MG63 (cell line): ENCODE results near the gene HMG20B. TPM values are rescaled to one million over a fixed set of nuclear protein-coding genes. Genes with fewer than 3 reads are reported as not detected.

Experiments used
- DNase-seq: peaks from one replicate; pipeline ENCODE4 v3.0.0-alpha.2; 2020
- H3K27me3 ChIP-seq: fragments of 250-450 bp; sonication (Bioruptor Pico); 2 replicates; pipeline ENCODE4 v1.5.1; 2020; ENCODE audit warnings: mild to moderate bottlenecking, moderate library complexity
- H3K36me3 ChIP-seq: fragments of 250-450 bp; sonication (Bioruptor Pico); 2 replicates; pipeline ENCODE4 v1.5.1; 2020; ENCODE audit warnings: mild to moderate bottlenecking, moderate library complexity
- H3K4me3 ChIP-seq: fragments of 250-450 bp; sonication (Bioruptor Pico); 2 replicates; pipeline ENCODE4 v1.5.1; 2020; ENCODE audit warnings: mild to moderate bottlenecking, moderate library complexity
- H3K9me3 ChIP-seq: fragments of 250-450 bp; sonication (Bioruptor Pico); 2 replicates; pipeline ENCODE4 v1.5.1; 2020; ENCODE audit warnings: mild to moderate bottlenecking, moderate library complexity
- total RNA-seq: library from RNA; depleted of rRNA; stranded (reverse); fragments of >200 nt; shearing (Covaris generic); gene quantifications from 2 replicates; pipeline ENCODE4 v1.2.3, GENCODE V29; 2014; ENCODE audit warnings: low replicate concordance

The HMG20B gene
- total RNA-seq, 1 experiment from 2014 or later, result 42.5 TPM

DNA sequence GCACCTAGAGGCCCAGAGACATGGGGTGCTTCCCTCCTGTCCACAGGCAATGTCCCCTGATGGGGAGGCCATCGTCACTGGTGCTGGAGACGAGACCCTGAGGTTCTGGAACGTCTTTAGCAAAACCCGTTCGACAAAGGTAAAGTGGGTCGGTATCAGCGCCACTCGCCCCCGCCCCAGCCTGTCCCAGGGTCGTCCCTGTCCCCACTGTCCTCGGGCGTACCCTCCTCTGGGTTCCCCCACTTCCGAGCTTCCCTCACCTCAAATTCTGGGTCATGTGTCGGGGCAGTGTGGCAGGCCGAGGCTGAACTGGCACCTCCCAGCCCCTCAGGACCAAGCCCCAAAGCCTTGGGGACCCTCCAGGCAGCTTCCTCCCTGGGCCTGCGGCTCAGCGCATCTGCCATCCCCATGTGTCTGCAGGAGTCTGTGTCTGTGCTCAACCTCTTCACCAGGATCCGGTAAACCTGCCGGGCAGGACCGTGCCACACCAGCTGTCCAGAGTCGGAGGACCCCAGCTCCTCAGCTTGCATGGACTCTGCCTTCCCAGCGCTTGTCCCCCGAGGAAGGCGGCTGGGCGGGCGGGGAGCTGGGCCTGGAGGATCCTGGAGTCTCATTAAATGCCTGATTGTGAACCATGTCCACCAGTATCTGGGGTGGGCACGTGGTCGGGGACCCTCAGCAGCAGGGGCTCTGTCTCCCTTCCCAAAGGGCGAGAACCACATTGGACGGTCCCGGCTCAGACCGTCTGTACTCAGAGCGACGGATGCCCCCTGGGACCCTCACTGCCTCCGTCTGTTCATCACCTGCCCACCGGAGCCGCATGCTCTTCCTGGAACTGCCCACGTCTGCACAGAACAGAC lies 38.1 kb upstream of the HMG20B start:
- Histone ChIP-seq H3K27me3 (no peaks in the 10 kb centered on the region), H3K36me3 (peaks cover 3% of the 10 kb centered on the region; the same call in 1 of the 2 replicates), H3K4me3 (no peak overlapping the region), H3K9me3 (no peaks in the 10 kb centered on the region)
- DNase-seq, result no peak

DNA sequence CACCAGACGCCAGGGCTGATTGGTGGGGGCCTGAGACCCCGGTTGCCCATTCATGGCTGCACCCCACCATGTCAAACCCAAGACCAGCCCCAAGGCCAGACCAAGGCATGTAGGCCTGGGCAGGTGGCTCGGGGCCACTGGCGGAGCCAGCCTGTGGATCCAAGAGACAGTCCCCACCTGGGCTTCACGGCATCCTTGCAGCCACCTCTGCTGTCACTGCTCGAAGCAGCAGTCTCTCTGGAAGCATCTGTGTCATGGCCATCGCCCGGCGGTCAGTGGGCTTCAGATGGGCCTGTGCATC lies 37.6 kb upstream of the HMG20B start:
- DNase-seq, result no peak
- no peak overlapping the region for H3K4me3 ChIP-seq
- H3K27me3 ChIP-seq, result no peaks in the 10 kb centered on the region
- H3K9me3 ChIP-seq, result no peaks in the 10 kb centered on the region
- peaks cover 3% of the 10 kb centered on the region; the same call in 1 of the 2 replicates for H3K36me3 ChIP-seq

DNA sequence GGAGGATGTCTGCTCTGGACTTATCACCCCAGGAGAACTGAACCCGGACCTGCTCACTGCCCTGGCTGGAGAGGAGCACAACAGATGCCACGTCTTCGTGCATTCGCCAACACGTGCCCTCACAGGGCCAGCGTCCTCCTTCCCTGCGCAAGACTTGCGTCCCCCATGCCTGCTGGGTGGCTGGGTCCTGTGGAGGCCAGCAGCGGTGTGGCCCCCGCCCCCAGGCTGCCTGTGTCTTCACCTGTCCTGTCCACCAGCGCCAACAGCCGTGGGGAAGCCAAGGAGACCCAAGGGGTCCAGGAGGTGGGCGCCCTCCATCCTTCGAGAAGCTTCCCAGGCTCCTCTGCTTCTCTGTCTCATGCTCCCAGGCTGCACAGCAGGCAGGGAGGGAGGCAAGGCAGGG lies 37.2 kb upstream of the HMG20B start:
- H3K36me3 ChIP-seq, result peaks cover 3% of the 10 kb centered on the region; the same call in 1 of the 2 replicates

DNA sequence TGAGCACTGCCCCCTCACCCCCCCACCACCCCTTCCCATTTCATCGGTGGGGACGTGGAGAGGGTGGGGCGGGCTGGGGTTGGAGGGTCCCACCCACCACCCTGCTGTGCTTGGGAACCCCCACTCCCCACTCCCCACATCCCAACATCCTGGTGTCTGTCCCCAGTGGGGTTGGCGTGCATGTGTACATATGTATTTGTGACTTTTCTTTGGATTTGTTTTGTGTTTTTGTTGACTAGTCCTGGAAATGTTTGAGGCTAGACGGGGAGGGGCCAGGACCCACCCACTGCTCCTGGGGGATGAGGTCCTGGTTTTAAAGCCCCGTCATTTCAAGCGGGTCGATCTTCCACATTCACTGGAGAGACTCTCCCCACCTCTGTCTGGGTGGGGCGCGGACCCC lies 36.8 kb upstream of the HMG20B start:
- no peaks in the 10 kb centered on the region for H3K27me3 ChIP-seq
- no peak for DNase-seq
- H3K4me3 ChIP-seq, result no peak overlapping the region
- peaks cover 3% of the 10 kb centered on the region; the same call in 1 of the 2 replicates for H3K36me3 ChIP-seq
- no peaks in the 10 kb centered on the region for H3K9me3 ChIP-seq

More for the DNA sequence above, 37.2 kb upstream of the HMG20B start:
- Histone ChIP-seq H3K27me3 (no peaks in the 10 kb centered on the region), H3K4me3 (no peak overlapping the region), H3K9me3 (no peaks in the 10 kb centered on the region)
- DNase-seq, result no peak

DNA sequence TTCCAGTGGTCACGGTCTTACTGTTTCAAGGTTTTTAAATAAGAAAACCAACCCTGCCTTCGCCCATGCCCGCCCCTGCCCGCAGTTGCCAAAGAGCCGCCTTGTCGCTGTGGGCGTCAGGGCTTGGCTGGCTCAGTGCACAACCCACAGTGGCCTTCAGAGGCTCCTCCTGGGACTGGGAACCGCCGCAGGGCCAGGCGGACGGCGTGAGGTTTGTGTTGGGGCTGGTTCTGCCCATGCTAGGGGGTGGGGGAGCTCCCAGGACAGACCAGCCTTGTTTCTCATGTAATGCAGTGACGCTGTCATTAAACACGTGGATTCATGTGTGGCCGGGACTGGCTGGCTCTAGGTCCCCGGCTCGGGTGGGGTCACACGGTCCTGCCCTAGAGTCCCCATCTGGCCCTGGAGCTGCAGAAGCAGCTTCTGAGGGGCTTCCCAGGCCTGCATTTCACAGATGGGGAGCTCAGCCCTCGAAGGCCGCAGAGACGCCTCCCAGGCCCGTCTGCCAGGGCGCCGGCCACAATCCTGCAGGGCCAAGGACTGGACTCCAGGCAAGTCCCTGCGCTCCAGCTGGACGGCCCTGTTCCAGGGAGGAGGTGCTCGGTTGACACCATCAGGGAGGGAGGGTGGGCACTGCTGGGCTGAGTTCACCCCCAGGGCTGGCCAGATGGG lies 36.2 kb upstream of the HMG20B start:
- Histone ChIP-seq H3K27me3 (no peaks in the 10 kb centered on the region), H3K9me3 (no peaks in the 10 kb centered on the region), H3K36me3 (no peaks in the 10 kb centered on the region; the same call in 1 of the 2 replicates), H3K4me3 (no peak overlapping the region)
- DNase-seq, result no peak

DNA sequence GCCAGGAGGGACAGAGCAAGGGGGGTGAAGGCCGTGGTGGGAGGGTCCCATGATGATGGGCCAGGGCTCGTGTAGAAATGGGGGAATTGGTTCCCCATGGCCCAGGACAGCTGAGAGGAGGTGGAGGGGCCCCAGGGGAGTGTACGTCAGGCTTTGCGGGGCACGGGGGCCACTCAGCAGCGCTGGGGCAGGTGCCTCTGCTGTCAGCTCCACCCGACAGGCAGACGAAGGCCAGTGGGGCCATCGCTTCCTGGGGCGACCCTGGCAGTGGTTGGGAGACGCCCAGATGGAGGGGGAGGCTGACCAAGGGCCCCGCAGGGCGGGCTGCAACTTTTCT lies 35.7 kb upstream of the HMG20B start:
- DNase-seq, result no peak
- no peaks in the 10 kb centered on the region for H3K9me3 ChIP-seq
- no peak overlapping the region for H3K4me3 ChIP-seq
- no peaks in the 10 kb centered on the region; the same call in 1 of the 2 replicates for H3K36me3 ChIP-seq
- H3K27me3 ChIP-seq, result no peaks in the 10 kb centered on the region

DNA sequence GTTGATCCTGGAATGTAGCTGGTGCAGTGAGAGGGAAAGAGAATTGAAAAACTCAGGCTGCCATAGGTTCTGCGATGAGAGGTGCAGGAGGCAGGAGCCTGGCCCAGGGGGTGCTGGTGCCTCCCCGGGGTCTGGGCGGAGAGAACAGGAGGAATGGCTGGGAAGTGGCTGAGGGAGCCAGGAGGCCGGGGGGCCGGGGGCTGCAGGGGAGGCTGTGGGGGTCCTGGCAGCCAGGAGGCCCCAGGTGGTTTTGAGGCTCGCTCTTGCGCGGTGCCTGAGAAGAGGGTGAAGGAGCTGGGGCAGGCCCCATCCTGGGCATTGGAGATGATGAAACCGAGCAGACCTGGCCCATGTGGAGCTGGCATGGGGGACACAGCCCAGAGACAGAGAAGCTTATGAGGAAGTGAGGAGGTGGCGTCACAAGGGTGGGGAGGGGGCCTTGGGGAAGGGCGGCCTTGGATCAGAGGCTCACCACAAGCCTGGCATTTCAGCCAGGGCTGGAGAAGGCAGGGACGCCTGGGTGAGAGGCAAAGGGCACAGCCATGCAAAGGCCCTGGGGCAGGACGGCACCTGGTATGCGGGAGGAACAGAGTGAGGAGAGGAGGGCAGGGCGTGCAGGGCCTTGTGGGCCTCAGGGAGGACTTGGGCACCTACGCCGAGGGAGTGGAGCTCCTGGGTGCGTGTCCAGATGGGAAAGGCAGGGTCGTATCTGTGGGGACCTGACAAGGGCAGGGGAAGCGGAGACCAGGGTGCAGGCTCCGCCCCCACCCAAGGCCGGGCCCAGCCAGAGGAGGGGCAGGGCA lies 35.1 kb upstream of the HMG20B start:
- Histone ChIP-seq H3K4me3 (no peak overlapping the region), H3K9me3 (no peaks in the 10 kb centered on the region), H3K27me3 (no peaks in the 10 kb centered on the region), H3K36me3 (no peaks in the 10 kb centered on the region; the same call in 1 of the 2 replicates)
- DNase-seq, result no peak

DNA sequence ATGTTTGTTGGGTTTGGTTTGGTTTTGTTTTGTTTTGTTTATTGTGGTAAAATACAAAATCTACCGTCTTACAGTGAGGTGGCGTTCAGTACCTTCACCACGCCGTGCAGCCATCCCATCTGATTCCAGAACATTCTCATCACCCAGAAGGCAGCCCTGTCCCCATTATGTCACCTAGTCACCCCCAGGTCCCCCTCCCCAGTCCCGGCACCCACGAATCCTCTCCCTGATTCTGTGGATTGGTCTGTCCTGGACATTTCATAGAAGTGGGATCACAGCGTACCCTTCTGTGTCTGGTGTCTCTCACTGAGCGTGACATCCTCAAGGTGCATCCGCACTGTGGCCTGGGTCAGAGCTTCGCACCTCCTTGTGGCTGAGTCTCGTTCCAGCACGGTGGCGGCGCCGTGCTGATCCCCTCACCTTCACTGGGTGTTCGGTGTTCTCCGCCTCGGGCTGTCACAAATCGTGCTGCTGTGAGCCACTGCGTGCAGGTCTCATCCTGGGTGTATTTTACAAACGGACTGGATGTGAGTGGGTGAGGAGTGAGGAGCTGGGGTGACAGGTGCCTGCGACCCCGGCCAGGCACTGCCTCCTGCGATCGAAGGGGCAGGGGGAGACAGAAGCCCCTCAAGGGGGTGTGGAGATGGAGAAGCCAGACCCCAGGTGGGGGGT lies 34.4 kb upstream of the HMG20B start:
- no peak for DNase-seq
- H3K9me3 ChIP-seq, result no peaks in the 10 kb centered on the region
- H3K36me3 ChIP-seq, result no peaks in the 10 kb centered on the region; the same call in 1 of the 2 replicates
- no peaks in the 10 kb centered on the region for H3K27me3 ChIP-seq
- no peak overlapping the region for H3K4me3 ChIP-seq

DNA sequence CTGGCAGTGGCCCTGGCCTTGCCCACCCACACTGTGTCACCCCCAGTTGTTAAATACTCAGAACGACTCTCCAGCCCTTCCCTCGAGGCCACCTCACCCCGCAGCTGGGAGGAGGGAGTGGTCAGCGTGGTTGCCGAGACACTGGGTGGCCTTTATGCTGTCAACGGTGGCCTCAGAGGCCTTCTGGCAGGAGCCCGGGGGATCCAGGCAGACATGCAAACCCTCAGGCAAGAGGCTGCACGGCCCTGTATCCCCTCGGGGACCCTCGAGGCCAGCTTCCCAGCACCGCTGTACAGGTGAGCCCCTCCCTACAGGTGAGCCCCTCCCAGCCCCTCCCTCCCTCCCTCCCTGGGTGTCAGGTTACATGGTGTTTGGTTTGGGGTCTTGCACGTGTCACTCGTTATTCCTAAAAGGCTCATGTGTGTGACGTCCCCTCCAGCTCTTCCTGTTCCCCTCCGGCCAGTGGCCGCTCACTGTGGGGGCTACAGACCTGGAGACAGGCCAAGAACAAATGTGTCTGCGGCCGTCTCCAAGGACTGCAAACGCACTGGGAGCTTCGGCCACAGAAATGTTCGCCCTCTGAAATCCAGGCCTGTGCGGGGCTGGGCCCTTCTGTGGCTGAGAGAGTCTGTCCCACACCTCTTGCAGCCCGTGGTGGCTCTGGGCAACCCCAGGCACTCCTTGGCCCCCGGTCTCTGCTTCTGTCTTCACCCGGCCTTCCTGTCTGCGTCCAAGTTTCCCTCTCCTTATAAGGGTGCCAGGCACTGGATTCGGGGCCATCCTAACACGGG lies 33.6 kb upstream of the HMG20B start, which contains the start of gene TEKTIP1:
Gene TEKTIP1, plus strand, starts transcription at position 210 of the 791 bp plus-strand sequence. Its CDS starts 4 bp downstream, at position 214.
- DNase-seq, result no peak
- Histone ChIP-seq H3K9me3 (no peaks in the 10 kb centered on the region), H3K27me3 (no peaks in the 10 kb centered on the region), H3K4me3 (no peak within 1 kb of the TSS), H3K36me3 (no peaks in the 10 kb centered on the region; the same call in 1 of the 2 replicates)

DNA sequence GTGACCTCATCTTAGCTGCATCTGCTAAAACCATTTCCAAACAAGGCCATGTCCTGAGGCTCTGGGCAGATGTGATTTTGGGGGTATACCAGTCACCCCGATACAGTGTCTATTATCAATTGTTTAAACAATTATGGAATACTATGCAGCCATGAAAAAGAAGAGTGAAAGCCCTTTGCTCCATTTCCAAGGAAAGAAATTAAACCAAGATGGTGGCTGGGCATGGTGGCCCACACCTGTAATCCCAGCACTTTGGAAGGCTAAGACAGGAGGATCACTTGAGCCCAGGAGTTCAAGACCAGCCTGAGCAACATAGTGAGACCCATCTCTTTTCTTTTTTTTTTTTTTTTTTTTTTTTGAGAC lies 33.0 kb upstream of the HMG20B start:
- H3K36me3 ChIP-seq, result no peaks in the 10 kb centered on the region; the same call in 1 of the 2 replicates
- no peaks in the 10 kb centered on the region for H3K9me3 ChIP-seq
- no peaks in the 10 kb centered on the region for H3K27me3 ChIP-seq
- no peak for DNase-seq
- no peak overlapping the region for H3K4me3 ChIP-seq

DNA sequence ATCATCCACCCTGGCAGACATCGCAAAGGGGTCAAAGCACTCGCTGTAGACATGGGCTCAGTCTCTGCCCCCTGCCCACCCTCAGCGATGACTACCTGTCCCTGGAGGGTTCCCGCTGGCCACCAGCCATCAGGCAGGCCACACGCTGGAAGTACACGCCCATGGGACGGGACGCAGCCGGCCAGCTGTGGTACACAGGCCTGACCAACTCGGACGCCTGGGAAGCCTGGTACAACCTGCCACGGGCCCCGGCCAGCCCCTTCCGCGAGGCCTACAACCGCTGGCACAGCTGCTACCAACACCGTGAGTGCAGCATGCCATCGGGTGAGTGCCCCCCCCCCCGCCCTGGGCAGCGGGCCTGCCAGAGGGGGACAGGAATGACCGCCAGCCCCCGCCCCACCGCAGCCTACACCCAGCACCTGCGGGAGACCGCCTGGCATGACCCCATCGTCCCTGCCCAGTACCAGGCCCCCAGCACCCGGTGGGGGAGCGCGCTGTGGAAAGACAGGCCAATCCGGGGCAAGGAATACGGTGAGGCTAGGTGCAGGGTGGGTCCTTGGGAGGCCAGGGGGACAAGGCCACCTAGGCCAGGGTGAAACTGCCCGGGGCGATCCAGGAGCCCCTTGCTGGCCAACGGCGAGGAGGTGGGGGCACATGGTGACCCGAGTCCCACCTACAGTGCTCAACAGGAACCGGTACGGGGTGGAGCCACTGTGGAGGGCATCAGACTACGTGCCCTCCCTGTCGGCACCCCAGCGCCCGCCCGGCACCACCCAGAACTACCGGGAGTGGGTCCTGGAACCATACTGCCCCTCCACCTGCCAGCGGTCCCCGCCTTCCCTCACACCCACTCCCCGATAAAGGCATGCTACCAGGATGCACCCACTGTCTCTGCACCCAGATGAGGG lies 29.3 kb upstream of the HMG20B start:
- no peak for DNase-seq
- Histone ChIP-seq H3K4me3 (no peak overlapping the region), H3K36me3 (no peaks in the 10 kb centered on the region; the same call in 1 of the 2 replicates), H3K27me3 (no peaks in the 10 kb centered on the region), H3K9me3 (no peaks in the 10 kb centered on the region)

DNA sequence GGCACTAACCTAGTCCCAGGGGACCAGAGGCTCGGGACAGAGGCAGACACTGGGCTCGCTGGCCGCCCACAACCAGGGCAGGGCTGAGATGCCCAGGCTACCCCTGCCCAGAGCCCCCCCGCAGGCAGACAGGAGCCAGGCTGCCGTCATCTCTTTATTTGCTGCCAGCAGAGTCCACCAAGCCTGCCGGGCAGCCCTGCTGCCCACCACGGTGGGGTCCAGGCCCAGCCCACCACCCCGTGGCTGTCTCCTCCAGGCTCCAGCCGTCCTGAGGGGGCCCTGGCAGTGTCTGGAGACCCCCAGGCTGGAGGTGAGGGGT lies 28.7 kb upstream of the HMG20B start:
- Histone ChIP-seq H3K36me3 (no peaks in the 10 kb centered on the region; the same call in 1 of the 2 replicates), H3K9me3 (no peaks in the 10 kb centered on the region), H3K4me3 (no peak overlapping the region), H3K27me3 (no peaks in the 10 kb centered on the region)
- DNase-seq, result no peak

DNA sequence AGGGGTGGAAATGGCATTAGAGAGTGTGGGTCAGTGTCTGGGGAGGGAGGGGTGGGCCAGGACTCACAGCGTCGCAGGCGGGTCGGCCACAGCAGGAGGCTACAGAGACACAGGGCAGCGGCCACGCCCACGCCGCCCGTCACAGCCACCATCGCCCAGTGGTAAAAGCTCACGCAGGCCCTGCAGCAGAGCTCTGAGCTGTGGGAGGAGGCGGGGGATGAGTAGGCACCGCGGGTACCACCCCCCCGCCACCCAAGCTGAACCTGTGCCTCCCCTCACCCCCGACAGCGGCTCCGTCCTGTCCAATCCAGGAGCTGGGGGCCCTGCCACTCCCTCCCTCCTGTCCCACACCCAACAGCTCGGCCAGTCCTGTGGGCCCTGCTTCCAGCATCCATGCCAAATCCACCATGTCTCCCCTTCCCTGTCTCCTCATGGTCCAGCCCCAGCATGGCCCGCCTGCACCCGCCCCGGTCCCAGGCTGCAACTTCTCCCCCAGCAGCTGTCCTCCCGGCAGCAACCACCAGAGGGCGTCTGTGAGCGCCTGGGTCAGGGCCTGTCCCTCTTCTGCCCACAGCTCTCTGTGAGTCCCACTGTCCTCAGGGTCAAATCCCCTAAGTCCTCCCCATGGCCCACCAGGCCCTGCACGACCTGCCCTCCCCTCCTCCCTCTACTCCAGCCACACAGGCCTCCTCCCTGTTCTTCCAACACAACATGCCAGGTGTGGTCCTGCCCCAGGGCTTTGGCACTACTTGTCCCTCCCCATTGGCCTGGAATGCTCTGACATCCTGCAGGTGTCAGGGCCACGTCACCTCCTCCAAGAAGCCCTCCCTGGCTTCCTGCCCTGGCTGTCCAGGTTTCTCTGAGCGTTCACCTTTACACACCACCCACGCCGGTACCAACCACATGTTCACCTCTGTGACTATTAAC lies 27.7 kb upstream of the HMG20B start:
- Histone ChIP-seq H3K9me3 (no peaks in the 10 kb centered on the region), H3K36me3 (no peaks in the 10 kb centered on the region), H3K4me3 (no peak overlapping the region), H3K27me3 (no peaks in the 10 kb centered on the region)
- peak; percentile 52 for DNase-seq

DNA sequence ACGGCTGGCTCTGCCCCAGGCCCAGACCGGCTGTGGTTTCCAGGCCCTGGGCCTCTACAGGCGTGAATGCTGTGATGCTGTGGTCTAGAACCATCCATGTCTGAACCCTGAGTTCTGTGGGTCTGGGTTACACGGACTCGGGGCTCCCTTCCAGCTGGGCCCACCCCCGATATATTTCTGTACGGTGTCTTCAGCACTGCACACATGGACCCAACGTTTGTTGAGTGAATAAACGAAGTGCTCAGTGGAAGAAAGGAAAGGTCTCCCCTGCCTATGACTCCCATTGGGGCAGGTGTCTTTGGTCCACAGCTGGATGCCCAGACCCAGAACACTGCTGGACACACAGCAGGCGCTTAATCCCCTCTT lies 27.1 kb upstream of the HMG20B start:
- Histone ChIP-seq H3K9me3 (no peaks in the 10 kb centered on the region), H3K27me3 (no peaks in the 10 kb centered on the region), H3K4me3 (no peak overlapping the region), H3K36me3 (no peaks in the 10 kb centered on the region)
- DNase-seq, result no peak
